Amygdala (tissue), 56 donors: ENCODE results near the gene C1QTNF1.

ENCODE experiments used
- DNase-seq, 56 donors: peaks; one replicate each; lab custom pipeline; 2025; lab: John Stamatoyannopoulos, UW

C1QTNF1 gene

GRCh38 chr17:79086609-79087427, 62.8 kb downstream of the C1QTNF1 start:
- DNase-seq: no peak

- DNase-seq: peak in 48 of 56 donors; percentile 7 to 79 (median 38)
These were observed 63.6 kb downstream of the C1QTNF1 start for GRCh38 chr17:79087428-79088143.

GRCh38 chr17:79088247-79088996, 64.5 kb downstream of the C1QTNF1 start:
- no peak for DNase-seq

DNA sequence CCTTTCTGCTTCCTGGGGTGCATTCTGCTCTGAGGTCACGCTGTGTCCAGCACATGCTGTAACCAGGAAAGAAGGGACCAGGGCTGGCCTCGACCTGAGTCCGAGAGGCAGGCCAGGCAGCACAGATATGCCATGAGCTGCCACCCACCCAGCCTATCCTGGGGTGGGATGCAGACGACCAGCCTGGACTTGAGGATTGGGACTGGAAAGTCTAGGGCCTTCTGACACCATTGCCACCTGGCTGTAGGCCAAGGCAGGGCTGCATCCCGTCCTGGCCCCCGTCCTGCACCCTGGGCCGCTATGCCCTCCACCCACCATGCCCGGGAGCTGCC, 65.0 kb downstream of the C1QTNF1 start:
- no peak for DNase-seq

DNA sequence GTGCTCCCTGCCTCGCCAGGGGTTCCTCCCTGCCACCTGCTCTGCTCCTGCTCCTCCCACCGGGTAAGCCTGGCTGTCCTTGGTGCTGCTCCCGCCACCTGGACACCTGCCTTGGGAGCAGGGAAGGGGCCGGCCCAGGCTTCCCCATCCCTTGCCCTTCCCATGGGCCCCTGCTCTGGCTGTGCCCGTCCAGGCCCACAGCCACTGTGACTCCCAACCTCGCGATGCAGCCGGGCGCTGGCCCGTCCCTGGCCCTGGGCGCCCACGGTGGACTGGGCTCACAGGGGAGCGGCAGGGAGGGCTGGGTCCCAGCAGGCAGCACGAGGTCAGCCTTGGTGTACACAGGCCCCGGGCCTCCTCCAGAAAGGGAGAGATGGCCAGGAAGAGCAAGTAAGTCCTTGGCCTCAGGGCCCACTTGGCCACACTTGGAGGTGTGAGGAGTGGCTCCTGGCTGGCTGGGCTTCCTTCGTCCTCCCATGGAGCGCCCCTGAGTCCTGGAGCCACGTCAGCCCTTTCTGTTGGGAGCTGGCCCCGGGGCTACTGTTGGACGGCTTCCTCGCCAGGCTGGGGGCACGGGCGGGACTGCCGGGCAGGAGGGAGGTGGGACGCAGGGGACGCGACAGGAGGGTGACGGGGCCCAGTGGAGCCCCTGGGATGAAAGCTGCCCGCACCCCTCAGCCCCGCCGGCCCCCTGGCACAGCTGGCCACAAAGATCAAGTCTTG, 65.9 kb downstream of the C1QTNF1 start:
- DNase-seq: no peak

DNA sequence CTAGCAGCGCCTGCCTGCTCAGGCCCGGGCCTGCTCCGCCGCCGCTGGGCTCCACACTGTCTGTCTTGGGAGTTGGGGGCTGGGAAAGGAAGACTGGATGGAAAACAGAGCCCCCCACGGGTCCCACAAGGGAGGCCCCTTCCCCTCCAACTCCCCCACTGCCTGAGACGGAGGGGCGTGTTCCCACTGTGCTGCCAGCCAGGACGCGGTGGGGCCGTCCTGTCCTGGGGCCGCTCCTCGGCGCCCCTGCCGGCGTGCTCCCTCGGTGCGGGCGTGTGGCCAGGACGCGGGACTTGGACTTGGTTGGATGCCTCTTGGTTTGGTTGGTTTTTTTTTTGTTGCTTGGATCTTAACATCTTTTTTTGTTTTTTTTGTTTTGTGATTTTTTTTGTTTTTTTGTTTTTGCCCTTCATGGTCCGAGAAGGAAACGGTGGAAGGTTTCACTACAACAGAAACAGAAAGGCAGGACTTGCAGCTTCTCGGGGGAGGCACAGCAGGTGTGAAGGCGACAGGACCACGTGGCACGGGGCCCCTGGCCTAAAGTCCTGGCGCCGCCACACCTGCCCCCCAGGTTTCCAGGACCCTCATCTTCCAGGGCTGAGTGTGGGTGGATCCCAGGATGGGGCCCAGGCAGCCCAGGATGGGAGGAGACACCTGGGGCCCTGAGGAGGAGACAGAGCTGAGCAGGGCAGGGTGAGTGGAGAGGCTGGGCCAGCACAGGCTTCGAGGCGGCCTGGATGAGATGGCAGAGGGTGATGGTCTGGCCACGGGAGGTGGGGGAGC, 66.7 kb downstream of the C1QTNF1 start:
- no peak for DNase-seq

GRCh38 chr17:79091226-79091670, 67.3 kb downstream of the C1QTNF1 start:
- DNase-seq: no peak

DNA sequence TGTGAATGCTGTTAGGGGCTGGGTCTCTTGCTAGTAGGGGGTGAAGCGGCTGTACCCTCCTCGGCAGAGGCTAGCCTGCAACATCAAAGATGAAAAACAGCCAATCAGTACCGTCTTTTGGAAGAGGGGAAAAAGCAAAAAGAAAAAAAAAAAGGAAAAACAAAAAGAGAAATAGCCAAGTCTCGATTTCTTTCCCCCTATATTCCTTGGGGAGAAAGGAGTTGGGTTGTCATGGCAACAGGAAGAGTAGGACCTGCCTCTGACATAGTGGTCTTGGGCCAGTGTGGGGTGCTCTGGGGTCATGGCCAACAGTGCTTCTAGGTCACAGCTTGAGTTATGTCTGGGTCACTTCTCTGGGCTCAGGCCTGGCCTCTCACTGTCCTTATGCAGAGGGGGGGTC, 68.6 kb downstream of the C1QTNF1 start:
- DNase-seq: no peak

DNA sequence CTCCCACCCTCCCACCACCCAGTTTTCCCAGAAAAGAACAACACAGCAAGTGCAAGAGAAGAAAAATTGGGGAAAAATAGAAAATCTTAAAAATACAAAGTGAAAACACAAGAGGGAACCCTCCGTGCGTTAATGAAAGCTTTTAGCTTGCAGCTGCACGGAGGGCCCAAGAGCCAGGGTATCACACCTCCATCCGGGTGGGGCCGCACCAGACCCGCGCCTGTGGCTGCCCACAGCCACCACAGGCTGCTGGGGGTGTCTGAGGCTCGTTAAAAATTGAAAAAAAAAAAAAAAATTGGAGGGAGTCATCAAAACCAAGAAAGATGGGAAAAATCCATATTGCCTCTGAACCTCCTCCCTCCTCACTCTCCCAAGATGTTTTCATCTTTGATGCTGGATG, 69.3 kb downstream of the C1QTNF1 start:
- no peak for DNase-seq

GRCh38 chr17:79094261-79094660, 70.3 kb downstream of the C1QTNF1 start:
- no peak for DNase-seq

GRCh38 chr17:79095345-79096055, 71.5 kb downstream of the C1QTNF1 start:
- no peak for DNase-seq

DNA sequence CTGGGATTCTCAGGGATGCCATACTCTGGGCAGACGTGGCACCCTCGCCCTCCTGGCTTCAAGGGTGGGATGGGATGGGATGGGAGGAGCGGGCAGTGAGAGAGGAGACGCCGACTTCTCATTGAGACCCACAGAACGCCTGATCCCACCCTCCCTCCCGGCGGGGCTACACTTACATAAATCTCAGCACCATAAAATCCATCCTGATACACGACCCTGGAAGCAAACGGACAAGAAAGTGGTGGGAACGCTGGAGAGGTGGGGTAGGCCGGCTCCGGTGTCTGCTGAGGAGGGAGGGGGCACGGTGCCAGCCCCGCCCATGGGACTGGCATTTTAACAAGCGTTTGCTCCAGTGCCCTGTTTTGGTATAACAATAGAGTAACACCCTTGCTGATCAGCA, 72.5 kb downstream of the C1QTNF1 start:
- no peak for DNase-seq

- DNase-seq: no peak
These were observed 73.5 kb downstream of the C1QTNF1 start for GRCh38 chr17:79097226-79098055.

DNA sequence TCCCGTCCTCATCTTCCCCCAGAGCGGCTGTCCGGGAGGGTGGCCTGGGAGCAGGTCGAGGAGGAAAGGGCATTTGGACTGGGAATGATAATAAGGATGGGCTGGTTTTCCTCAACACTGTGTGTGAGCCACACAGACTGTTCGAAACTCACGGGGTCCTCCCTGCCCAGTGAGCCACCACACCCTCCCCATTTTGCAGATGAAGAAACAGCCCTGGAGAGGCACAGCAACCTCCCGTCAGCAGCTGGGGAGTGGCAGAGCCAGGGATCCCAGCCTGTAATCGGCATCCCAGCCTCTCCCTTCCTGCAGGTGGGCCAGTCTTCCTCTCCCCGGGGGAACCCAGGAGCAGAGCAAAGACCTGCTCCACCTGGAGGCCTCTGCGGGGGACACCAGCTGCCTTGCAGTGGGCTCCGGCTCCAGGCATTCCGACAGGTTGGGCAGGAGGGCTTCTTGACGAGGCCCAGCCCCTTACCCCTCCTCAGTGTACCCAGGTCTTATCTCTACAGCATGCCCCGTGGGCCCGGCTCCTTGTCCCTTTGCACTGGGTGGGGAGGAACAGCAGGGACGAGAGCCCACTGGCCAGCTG, 74.4 kb downstream of the C1QTNF1 start:
- no peak for DNase-seq
